Astrocyte (in vitro differentiated cells and primary cell): Measurements from ENCODE around the gene P3H4.

ENCODE experiments used
- EZH2 ChIP-seq: IDR thresholded peaks from 2 replicates; pipeline ENCODE4 v1.6.1; 2012; ENCODE audit warnings: mild to moderate bottlenecking, low read length, inconsistent platforms; ENCODE audit not compliant: insufficient read depth
- TF ChIP-seq, protein P1 (sequence below): IDR thresholded peaks from 2 replicates; pipeline ENCODE4 v1.5.1; 2011; ENCODE audit warnings: low read depth, mild to moderate bottlenecking, inconsistent platforms, low read length, moderate library complexity; ENCODE audit not compliant: insufficient read depth

GRCh38 chr17:41763327-41763726 is 48.4 kb downstream of the P3H4 start:
- TF ChIP-seq, protein P1, sequence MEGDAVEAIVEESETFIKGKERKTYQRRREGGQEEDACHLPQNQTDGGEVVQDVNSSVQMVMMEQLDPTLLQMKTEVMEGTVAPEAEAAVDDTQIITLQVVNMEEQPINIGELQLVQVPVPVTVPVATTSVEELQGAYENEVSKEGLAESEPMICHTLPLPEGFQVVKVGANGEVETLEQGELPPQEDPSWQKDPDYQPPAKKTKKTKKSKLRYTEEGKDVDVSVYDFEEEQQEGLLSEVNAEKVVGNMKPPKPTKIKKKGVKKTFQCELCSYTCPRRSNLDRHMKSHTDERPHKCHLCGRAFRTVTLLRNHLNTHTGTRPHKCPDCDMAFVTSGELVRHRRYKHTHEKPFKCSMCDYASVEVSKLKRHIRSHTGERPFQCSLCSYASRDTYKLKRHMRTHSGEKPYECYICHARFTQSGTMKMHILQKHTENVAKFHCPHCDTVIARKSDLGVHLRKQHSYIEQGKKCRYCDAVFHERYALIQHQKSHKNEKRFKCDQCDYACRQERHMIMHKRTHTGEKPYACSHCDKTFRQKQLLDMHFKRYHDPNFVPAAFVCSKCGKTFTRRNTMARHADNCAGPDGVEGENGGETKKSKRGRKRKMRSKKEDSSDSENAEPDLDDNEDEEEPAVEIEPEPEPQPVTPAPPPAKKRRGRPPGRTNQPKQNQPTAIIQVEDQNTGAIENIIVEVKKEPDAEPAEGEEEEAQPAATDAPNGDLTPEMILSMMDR, result no peak
- TF ChIP-seq EZH2, result no peak
